HCT116 (cell line): Measurements from ENCODE around the gene KRTAP22-2. TPM values are rescaled to one million over a fixed set of nuclear protein-coding genes. Genes with fewer than 3 reads are reported as not detected.

Experiments used
- ATAC-seq: fragments of 200-7000 bp; cut with Tn5 transposase; 2 replicates; pipeline ENCODE4 v1.9.1; 2020; ENCODE audit warnings: mild to moderate bottlenecking, moderate library complexity
- BruUV-seq: library from RNA; stranded (reverse); fragments of 400-500 nt; replicated peaks from 2 replicates; lab custom pipeline; 2021; lab: Mats Ljungman, UMichigan
- CTCF ChIA-PET: fragments of 300-600 bp; sonication (Branson Sonifier 250); formaldehyde crosslinking; loops from one replicate; lab custom pipeline; 2021; ENCODE audit warnings: antibody characterized with exemption; lab: Charles Lee
- POLR2A ChIA-PET: fragments of 300-600, 350-600 bp; sonication (Branson Sonifier 250); formaldehyde crosslinking; loops from one replicate; lab custom pipeline; 2021; ENCODE audit warnings: antibody characterized with exemption; lab: Charles Lee
- RAD21 ChIA-PET, 2 experiments: fragments of 300-600 bp; sonication (Branson Sonifier 250); formaldehyde crosslinking; loops; one replicate each; lab custom pipeline; 2023; ENCODE audit warnings: low total read pairs in 2 of 2; ENCODE audit not compliant: uncharacterized antibody in 2 of 2, unreplicated experiment in 2 of 2, low non-redundant PET in 1 of 2; lab: Charles Lee
- DNase-seq: peaks from one replicate; pipeline ENCODE4 v3.0.0-alpha.2; 2010; ENCODE audit warnings: low read depth, low spot score
- H2AFZ ChIP-seq: fragments of 200-600 bp; shearing (Covaris generic), sonication (generic); 2 replicates; pipeline ENCODE4 v1.6.1; 2017; ENCODE audit warnings: low read depth, mixed run types, mixed read lengths, antibody characterized with exemption, low read length; ENCODE audit not compliant: poor library complexity, severe bottlenecking
- H3K27ac ChIP-seq: 2 replicates; pipeline ENCODE4 v1.5.1; 2012; ENCODE audit warnings: low read depth, low read length
- H3K27me3 ChIP-seq: fragments of 200-600 bp; sonication (generic); 2 replicates; pipeline ENCODE4 v1.6.1; 2016; ENCODE audit warnings: mixed run types, low read length, mixed read lengths; ENCODE audit not compliant: insufficient read depth
- H3K36me3 ChIP-seq, 2 experiments: fragments of 200-500 bp in 1 of 2; fragments of 200-600 bp in 1 of 2; sonication (Bioruptor generic) in 1 of 2; sonication (generic) in 1 of 2; 2 replicates each; pipeline versions ENCODE4 v1.5.1 to v1.6.1; 2014 to 2016; ENCODE audit warnings: low read length in 2 of 2, inconsistent platforms in 1 of 2, mixed read lengths in 1 of 2, mixed run types in 1 of 2; ENCODE audit not compliant: insufficient read depth in 2 of 2, control insufficient read depth in 1 of 2
- H3K4me1 ChIP-seq, 2 experiments: fragments of 200-600 bp in 1 of 2; sonication (generic) in 1 of 2; 2 replicates each; pipeline versions ENCODE4 v1.5.1 to v1.6.1; 2012 to 2017; ENCODE audit warnings: low read length in 2 of 2, inconsistent platforms in 1 of 2, mild to moderate bottlenecking in 1 of 2, mixed read lengths in 1 of 2, mixed run types in 1 of 2, moderate library complexity in 1 of 2; ENCODE audit not compliant: insufficient read depth in 2 of 2, control insufficient read depth in 1 of 2
- H3K4me2 ChIP-seq: fragments of 200-600 bp; sonication (generic); 2 replicates; pipeline ENCODE4 v1.6.1; 2017; ENCODE audit warnings: mixed run types, low read length, mixed read lengths
- H3K4me3 ChIP-seq, 2 experiments: fragments of 200-600 bp in 1 of 2; sonication (generic) in 1 of 2; replicated peaks in 1 of 2; 2 replicates each; pipeline ENCODE4 v1.5.1; 2011 to 2016; ENCODE audit warnings: low read length in 2 of 2, control low read depth in 1 of 2, low read depth in 1 of 2, mild to moderate bottlenecking in 1 of 2, mixed read lengths in 1 of 2, mixed run types in 1 of 2
- H3K79me2 ChIP-seq: fragments of 200-600 bp; sonication (generic); 2 replicates; pipeline ENCODE4 v1.6.1; 2017; ENCODE audit warnings: mild to moderate bottlenecking, mixed run types, low read length, moderate library complexity, mixed read lengths; ENCODE audit not compliant: insufficient read depth
- H3K9ac ChIP-seq: fragments of 200-600 bp; sonication (generic); 2 replicates; pipeline ENCODE4 v1.6.1; 2016; ENCODE audit warnings: low read length, mixed read lengths
- H3K9me2 ChIP-seq: fragments of 200-600 bp; sonication (generic), shearing (Covaris generic); 2 replicates; pipeline ENCODE4 v1.6.1; 2017; ENCODE audit warnings: mixed run types, mild to moderate bottlenecking, moderate library complexity; ENCODE audit not compliant: insufficient read depth
- H3K9me3 ChIP-seq, 2 experiments: fragments of 200-500 bp in 1 of 2; fragments of 200-600 bp in 1 of 2; sonication (Bioruptor generic) in 1 of 2; sonication (generic) in 1 of 2; 2 replicates each; pipeline ENCODE4 v1.6.1; 2014 to 2017; ENCODE audit warnings: low read length in 2 of 2, mixed read lengths in 2 of 2, inconsistent platforms in 1 of 2, low read depth in 1 of 2, mild to moderate bottlenecking in 1 of 2, mixed run types in 1 of 2, moderate library complexity in 1 of 2; ENCODE audit not compliant: control insufficient read depth in 1 of 2, insufficient read depth in 1 of 2
- H4K20me1 ChIP-seq: fragments of 200-600 bp; sonication (generic), shearing (Covaris generic); 2 replicates; pipeline ENCODE4 v1.6.1; 2017; ENCODE audit warnings: mixed run types, mild to moderate bottlenecking, moderate library complexity; ENCODE audit not compliant: insufficient read depth
- CBX3 ChIP-seq: IDR thresholded peaks from 2 replicates; pipeline ENCODE4 v1.6.1; 2012; ENCODE audit warnings: low read depth
- CTCF ChIP-seq, 3 experiments: fragments of 200-600 bp in 1 of 3; sonication (generic) in 1 of 3; IDR thresholded peaks in 2 of 3; conservative IDR thresholded peaks in 1 of 3; 2 replicates each; pipeline ENCODE4 v1.5.1; 2012 to 2017; ENCODE audit warnings: low read depth in 2 of 3, low read length in 2 of 3, antibody characterized with exemption in 1 of 3, borderline replicate concordance in 1 of 3, control low read depth in 1 of 3, mild to moderate bottlenecking in 1 of 3, mixed read lengths in 1 of 3, mixed run types in 1 of 3, moderate library complexity in 1 of 3; ENCODE audit not compliant: insufficient read depth in 1 of 3
- ELF1 ChIP-seq: IDR thresholded peaks from 2 replicates; pipeline ENCODE4 v1.6.1; 2012; ENCODE audit warnings: low read depth, borderline replicate concordance
- JUND ChIP-seq: IDR thresholded peaks from 2 replicates; pipeline ENCODE4 v1.6.1; 2012
- MAX ChIP-seq: IDR thresholded peaks from 2 replicates; pipeline ENCODE4 v1.6.1; 2012
- POLR2AphosphoS5 ChIP-seq: IDR thresholded peaks from 2 replicates; pipeline ENCODE4 v1.6.1; 2011; ENCODE audit warnings: mild to moderate bottlenecking, low read depth, low read length, moderate library complexity
- SIN3A ChIP-seq: IDR thresholded peaks from 2 replicates; pipeline ENCODE4 v1.6.1; 2012; ENCODE audit warnings: low read depth
- SRF ChIP-seq: IDR thresholded peaks from 2 replicates; pipeline ENCODE4 v1.6.1; 2012; ENCODE audit warnings: low read depth
- YY1 ChIP-seq: IDR thresholded peaks from 2 replicates; pipeline ENCODE4 v1.6.1; 2011; ENCODE audit warnings: low read length, low read depth, moderate library complexity, mild to moderate bottlenecking; ENCODE audit not compliant: insufficient replicate concordance; ENCODE audit errors: extremely low read depth
- ZNF274 ChIP-seq: fragments of 200-500 bp; sonication (Bioruptor generic); IDR thresholded peaks from 2 replicates; pipeline ENCODE4 v1.6.1; 2014; ENCODE audit warnings: mild to moderate bottlenecking, low read depth, low read length, inconsistent platforms
- intact Hi-C: fragments of 100-400 bp; cut with micrococcal nuclease; formaldehyde crosslinking; loops from 2 replicates; pipeline ENCODE4 v1.10.0; 2022
- total RNA-seq: library from RNA; stranded (reverse); gene quantifications from one replicate; pipeline ENCODE4 v1.2.1, GENCODE V29; 2021; ENCODE audit not compliant: unreplicated experiment
- TF ChIP-seq, protein P1 (sequence below): IDR thresholded peaks from 2 replicates; pipeline ENCODE4 v1.6.1; 2011; ENCODE audit warnings: mild to moderate bottlenecking, low read length, moderate library complexity; ENCODE audit not compliant: insufficient replicate concordance; ENCODE audit errors: extremely low read depth
- TF ChIP-seq, protein P2 (sequence below): IDR thresholded peaks from 2 replicates; pipeline ENCODE4 v1.6.1; 2012; ENCODE audit warnings: low read depth

KRTAP22-2 gene
- total RNA-seq, 1 experiment from 2014 or later, result not detected

- intact Hi-C loops, result no loop called here
- ChIA-PET POLR2A (no interaction called here), RAD21 (no interaction called here), CTCF (no interaction called here)
- no peak for TF ChIP-seq MAX
- Histone ChIP-seq H3K79me2 (no peaks in the 10 kb centered on the region), H3K27me3 (no peaks in the 10 kb centered on the region), H2AFZ (no peak overlapping the region), H3K27ac (no peak overlapping the region), H3K9me2 (no peaks in the 10 kb centered on the region), H3K4me1 (no peaks in the 10 kb centered on the region), H3K9ac (no peak overlapping the region), H3K36me3 (no peaks in the 10 kb centered on the region), H3K4me3 (no peak overlapping the region), H4K20me1 (no peaks in the 10 kb centered on the region), H3K4me2 (no peak overlapping the region), H3K9me3 (peaks cover 24 to 27% of the 10 kb centered on the region in 2 experiments; a peak in 3 of 4 replicates)
- ATAC-seq (no peak), DNase-seq (no peak)
- no TSS peak for BruUV-seq
Measured at GRCh38 chr21:30580132-30580531, 10.1 kb downstream of the KRTAP22-2 start.

GRCh38 chr21:30579346-30579745 lies 10.9 kb downstream of the KRTAP22-2 start:
- Histone ChIP-seq H3K79me2 (no peaks in the 10 kb centered on the region), H3K4me3 (no peak overlapping the region), H3K4me1 (no peaks in the 10 kb centered on the region), H3K27ac (no peak overlapping the region), H3K27me3 (no peaks in the 10 kb centered on the region), H2AFZ (no peak overlapping the region), H4K20me1 (no peaks in the 10 kb centered on the region), H3K36me3 (no peaks in the 10 kb centered on the region), H3K9me3 (peaks cover 25% of the 10 kb centered on the region in 2 experiments; a peak in 3 of 4 replicates), H3K9me2 (no peaks in the 10 kb centered on the region), H3K9ac (no peak overlapping the region), H3K4me2 (no peak overlapping the region)
- RAD21 ChIA-PET, result no interaction called here
- ATAC-seq (no peak), DNase-seq (no peak)
- CTCF ChIA-PET, result no interaction called here
- POLR2A ChIA-PET, result no interaction called here
- intact Hi-C loops, result no loop called here
- BruUV-seq, result no TSS peak
- TF ChIP-seq CTCF (IDR thresholded peaks at IDR 0.05 in 2 of 3, conservative IDR thresholded peaks at IDR 0.05 in 1 of 3; ENCODE audit: borderline replicate concordance in 1 of 3, insufficient read depth in 1 of 3, low read depth in 2 of 3, low read length in 2 of 3), result no peak
- TF ChIP-seq JUND, result no peak
- TF ChIP-seq POLR2AphosphoS5, result no peak
- no peak for TF ChIP-seq SIN3A
- TF ChIP-seq, protein P1, sequence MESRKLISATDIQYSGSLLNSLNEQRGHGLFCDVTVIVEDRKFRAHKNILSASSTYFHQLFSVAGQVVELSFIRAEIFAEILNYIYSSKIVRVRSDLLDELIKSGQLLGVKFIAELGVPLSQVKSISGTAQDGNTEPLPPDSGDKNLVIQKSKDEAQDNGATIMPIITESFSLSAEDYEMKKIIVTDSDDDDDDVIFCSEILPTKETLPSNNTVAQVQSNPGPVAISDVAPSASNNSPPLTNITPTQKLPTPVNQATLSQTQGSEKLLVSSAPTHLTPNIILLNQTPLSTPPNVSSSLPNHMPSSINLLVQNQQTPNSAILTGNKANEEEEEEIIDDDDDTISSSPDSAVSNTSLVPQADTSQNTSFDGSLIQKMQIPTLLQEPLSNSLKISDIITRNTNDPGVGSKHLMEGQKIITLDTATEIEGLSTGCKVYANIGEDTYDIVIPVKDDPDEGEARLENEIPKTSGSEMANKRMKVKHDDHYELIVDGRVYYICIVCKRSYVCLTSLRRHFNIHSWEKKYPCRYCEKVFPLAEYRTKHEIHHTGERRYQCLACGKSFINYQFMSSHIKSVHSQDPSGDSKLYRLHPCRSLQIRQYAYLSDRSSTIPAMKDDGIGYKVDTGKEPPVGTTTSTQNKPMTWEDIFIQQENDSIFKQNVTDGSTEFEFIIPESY, result no peak
- no peak for TF ChIP-seq CBX3
- TF ChIP-seq SRF, result no peak
- no peak for TF ChIP-seq YY1
- TF ChIP-seq MAX, result no peak
- no peak for TF ChIP-seq ELF1
- no peak for TF ChIP-seq ZNF274
- TF ChIP-seq, protein P2, sequence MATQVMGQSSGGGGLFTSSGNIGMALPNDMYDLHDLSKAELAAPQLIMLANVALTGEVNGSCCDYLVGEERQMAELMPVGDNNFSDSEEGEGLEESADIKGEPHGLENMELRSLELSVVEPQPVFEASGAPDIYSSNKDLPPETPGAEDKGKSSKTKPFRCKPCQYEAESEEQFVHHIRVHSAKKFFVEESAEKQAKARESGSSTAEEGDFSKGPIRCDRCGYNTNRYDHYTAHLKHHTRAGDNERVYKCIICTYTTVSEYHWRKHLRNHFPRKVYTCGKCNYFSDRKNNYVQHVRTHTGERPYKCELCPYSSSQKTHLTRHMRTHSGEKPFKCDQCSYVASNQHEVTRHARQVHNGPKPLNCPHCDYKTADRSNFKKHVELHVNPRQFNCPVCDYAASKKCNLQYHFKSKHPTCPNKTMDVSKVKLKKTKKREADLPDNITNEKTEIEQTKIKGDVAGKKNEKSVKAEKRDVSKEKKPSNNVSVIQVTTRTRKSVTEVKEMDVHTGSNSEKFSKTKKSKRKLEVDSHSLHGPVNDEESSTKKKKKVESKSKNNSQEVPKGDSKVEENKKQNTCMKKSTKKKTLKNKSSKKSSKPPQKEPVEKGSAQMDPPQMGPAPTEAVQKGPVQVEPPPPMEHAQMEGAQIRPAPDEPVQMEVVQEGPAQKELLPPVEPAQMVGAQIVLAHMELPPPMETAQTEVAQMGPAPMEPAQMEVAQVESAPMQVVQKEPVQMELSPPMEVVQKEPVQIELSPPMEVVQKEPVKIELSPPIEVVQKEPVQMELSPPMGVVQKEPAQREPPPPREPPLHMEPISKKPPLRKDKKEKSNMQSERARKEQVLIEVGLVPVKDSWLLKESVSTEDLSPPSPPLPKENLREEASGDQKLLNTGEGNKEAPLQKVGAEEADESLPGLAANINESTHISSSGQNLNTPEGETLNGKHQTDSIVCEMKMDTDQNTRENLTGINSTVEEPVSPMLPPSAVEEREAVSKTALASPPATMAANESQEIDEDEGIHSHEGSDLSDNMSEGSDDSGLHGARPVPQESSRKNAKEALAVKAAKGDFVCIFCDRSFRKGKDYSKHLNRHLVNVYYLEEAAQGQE, result no peak
